Measurements from ENCODE around the gene CIAO1.
"Not testable (repeated sequence)": the region's sequence is repeated elsewhere in the genome, so short reads cannot be mapped to it uniquely, and the experiment has no call there.

The CIAO1 gene

DNA sequence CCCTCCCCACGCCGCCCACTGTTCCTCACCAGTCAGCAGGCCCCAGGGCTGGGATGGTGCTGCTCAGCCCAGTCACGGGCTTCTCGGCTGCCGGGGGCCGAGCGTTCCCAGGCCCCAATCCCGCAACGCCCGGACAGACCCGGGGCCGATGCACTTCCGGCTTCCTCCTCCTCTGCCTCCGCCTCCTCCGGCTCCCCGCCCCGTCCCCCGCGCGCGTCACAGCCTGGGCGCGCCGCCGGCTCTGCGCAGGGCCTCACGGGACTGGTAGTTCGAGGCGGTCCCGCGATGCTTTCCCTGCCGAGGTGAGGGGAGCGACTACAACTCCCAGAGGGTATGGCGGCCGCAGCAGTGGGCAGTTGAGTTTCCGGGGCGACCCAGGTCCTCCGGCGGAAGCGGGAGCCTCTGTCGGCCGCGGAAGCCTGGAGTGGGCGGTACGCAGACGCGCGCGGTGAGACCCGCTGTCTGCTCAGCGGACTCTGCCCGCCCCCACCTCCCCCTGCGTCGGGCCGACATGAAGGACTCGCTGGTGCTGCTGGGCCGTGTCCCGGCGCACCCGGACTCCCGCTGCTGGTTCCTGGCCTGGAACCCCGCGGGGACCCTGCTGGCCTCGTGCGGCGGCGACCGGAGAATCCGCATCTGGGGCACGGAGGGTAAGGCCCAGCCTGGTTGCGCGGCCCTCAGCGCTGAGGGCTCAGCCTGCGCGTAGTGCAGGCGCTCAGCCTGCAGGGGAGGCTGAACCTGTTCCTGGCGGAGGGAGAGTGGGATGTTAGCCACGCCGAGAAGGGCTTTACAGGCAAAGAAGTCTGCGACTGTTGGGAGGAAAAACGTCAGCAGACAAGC is at the start of gene CIAO1, which contains the start of gene TMEM127:
Gene CIAO1 (plus strand): TSS at position 386 of the 840 bp plus-strand sequence. CDS start 126 bp downstream, at position 512.
Gene TMEM127 (minus strand): TSS at position 158 of the 840 bp plus-strand sequence. CDS start 616 bp downstream, outside the sequence.
- peak; percentile 98 for DNase-seq

DNA sequence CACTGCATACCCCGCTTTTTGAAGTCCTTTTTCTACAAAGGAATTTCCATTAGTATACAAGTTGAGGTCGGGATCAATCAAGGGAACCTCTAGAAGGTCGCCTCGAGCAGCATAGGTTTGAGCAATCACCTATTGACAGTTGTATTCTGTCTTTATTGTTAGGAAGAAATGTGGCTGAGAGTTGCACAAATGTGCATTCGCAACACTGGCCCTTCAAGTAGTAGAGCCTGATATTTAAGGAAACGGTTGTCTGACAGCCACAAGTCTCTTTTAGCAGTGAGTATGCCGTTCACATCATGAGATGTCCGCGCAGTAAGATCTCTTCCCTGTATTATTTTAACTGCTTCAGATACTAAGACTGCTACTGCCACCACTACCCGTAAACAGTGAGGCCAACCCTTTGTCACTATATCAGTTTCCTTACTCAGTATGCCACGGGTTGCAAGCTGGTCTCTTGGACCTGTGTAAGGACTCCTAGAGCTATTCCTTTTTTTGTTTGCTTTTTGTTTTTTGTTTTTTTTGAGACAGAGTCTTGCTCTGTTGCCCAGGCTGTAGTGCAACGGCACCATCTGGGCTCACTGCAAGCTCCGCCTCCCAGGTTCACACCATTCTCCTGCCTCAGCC is 47.4 kb upstream of the CIAO1 start:
- DNase-seq = no peak

DNA sequence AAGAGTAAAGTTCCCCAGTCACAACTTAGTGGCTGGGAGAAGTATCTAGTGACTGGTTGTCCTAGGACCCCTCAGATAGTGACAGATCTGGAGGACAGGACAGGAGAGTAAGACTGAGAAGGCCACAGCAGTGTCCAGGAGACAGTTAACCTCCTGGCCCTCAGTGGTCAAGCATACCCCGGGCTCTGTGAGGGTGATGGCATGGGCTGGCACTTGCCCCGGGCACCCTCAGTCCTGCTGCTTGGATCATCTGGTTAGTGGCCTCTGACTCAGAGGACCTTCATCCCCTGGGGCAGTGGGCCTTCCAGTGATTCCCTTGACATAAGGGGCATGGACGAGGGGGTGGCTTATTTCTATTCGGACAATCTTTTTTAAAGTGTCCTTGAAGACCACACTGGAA is 46.1 kb upstream of the CIAO1 start:
- not testable (repeated sequence) for DNase-seq

DNA sequence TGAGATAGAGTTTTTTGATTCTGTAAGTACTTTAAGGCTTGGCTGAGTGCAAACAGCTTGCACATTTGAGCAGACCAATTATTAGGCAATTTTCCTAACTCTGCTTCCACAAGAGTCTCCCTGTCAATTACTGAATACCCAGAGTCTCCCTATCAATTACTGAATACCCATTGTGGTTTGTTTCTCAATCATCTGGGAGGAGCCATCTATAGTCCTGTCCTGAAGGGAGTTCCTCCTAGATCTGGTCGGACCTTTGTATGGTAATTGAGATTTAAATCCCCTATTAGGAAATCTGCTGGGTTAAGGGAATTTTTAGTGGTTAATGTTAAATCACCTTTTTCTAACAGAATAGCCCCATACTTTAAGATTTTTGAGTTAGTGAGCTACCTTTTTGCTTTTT is 44.9 kb upstream of the CIAO1 start:
- DNase-seq = not testable (repeated sequence)

DNA sequence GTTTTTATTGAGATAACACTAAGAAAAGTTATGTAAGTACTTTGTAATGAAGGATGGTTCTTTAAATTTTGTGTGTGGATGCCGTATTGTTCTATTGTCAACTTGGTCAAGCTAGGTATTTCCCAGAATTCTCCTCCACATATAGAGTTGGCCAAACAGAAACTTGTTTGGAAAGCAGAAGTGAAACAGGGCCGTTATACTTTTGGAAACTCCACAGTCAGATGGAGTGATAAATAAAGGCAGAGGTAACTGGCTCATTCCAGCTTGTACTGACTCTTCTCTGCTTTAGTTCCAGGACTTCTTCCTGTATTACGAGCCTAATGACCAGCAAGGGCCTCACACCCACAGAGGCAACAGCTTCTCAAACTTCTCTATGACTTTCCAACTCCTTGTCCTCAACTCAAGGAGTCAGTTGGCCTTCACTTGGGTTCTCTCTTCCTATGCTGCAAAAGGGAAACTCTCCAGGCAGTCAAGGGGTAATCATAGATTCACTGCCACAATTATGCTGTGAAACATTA is 41.0 kb upstream of the CIAO1 start:
- DNase-seq = no peak

DNA sequence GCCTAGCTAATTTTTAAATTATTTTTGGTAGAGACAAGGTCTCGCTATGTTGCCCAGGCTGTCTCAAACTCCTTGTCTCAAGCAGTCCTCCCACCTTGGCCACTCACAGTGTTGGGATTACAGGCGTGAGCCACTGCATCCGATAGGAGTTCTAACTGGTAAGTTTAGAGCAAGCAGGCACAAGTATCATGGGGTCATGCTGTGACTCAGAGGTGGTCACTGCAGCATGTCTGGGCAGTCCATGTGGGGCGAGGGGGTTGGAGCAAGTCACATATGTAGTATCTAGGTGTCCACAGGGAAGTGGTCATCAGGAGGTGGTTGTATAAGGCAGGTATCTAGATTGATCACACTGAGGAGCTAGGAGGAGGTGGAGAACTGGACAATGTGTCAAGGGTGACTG is 34.7 kb upstream of the CIAO1 start:
- DNase-seq = no peak

DNA sequence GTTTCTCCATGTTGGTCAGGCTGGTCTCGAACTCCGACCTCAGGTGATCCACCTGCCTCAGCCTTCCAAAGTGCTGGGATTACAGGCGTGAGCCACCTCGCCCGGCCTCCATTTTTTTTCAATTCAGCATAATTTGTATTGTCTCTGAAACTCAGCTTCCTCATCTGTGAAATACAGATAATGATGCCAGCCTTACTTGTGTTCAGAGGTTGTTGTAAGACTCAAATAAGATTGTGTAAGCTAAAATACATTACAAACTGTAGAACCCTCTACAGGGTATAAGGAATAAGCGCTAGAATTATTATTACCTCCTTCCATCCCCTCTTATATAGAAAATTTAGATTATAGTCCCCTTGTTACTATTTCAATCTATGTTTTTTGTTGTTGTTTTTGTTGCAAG is 32.6 kb upstream of the CIAO1 start:
- DNase-seq = no peak

DNA sequence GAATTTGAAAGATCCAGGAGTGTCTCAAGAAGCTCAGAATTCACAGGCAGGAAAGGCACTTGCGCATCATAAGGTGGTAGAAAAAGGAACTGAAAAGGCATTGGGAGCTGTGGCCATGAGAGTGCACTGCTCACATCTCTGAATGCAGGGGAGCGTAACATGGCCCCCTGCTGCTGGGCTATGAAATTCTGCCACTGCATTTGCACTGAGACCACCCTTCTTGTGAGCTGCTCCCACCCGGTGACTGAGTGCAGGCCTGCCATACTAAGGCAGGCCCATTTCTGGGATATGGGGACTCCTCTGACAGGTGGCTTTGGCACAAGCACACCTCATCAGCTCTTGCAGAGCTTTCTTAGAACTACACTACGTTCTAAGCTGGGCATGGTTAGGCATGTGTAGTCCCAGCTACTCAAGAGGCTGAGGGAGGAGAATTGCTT is 32.1 kb upstream of the CIAO1 start:
- no peak for DNase-seq

DNA sequence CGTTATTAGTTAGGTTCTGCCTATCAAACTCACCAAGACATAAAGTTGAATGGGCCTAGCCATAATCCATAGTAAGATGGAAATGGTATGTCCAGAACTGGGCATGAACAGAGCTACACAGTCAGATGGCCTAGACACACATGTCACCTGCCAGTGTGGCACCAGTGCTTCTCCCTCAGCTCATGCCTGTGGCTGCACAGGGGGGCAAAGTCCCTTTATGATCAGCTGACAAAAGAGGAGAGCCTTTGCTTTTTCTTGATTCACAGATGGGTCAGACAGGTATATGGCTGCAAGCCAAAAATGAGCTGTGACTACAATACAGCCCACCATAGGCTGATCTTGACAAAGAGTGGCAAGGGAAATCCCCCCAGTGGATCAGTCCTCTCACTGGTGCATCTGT is 29.1 kb upstream of the CIAO1 start:
- no peak for DNase-seq

DNA sequence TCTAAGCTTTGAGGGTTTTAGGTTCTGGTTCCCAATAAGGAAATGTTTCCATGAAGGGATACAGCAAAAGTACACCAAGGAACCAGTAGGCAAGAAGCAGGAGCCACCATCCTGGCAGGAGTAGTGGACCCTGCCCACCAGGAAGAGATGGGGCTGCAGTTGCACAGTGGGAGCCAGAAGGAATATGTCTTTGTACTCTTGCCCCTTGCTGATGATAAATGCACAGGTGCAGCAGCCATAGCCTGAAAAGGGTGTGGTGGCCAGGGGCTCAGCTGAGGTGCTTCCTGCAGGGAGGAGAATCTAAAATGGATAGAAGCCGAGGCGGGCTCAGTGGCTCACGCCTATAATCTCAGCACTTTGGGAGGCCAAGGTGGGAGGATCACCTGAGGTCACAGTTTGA is 27.8 kb upstream of the CIAO1 start:
- no peak for DNase-seq

DNA sequence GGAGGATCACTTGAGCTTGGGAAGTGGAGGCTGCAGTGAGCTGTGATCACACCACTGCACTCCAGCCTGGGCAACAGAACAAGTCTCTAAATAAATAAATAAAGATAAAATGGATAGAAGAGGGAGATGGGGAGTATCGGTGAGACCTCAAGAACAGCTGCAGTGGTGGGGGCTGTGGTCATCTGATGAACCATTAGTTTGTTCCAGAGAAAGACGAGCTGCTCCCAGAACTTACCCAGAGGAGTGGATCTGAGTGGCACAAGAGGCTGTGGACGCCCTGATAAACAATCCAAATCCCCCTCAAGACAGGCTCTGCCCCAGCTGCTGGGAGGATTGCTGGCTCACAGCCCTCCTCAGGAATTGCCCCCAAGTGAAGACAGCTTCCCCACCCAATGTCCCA is 26.9 kb upstream of the CIAO1 start:
- no peak for DNase-seq

DNA sequence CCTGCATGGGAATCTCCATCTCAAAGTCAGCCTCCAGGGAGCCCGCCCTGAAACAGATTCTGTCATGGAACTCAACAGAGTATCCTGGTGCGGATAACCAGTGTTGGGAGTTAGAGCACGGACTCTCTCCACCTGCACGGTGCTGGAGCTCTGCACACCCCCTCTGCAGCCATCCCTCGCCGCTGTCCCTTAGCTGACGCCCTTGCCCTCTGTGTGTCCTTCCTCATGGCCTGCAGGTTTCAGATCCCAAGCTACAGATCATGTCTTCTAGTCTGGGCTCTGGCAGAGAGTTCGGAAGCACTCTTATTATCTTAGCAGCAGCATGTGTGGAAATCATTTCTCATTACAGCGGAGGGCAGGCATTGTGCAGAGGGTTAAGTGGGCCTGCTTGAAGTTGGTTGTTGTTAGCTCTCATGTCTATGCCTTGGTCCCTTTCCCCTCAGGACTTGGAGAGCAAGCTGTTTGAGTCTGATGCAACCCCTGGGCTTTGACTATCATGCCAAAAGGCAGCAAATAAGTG is 26.2 kb upstream of the CIAO1 start:
- DNase-seq = no peak

DNA sequence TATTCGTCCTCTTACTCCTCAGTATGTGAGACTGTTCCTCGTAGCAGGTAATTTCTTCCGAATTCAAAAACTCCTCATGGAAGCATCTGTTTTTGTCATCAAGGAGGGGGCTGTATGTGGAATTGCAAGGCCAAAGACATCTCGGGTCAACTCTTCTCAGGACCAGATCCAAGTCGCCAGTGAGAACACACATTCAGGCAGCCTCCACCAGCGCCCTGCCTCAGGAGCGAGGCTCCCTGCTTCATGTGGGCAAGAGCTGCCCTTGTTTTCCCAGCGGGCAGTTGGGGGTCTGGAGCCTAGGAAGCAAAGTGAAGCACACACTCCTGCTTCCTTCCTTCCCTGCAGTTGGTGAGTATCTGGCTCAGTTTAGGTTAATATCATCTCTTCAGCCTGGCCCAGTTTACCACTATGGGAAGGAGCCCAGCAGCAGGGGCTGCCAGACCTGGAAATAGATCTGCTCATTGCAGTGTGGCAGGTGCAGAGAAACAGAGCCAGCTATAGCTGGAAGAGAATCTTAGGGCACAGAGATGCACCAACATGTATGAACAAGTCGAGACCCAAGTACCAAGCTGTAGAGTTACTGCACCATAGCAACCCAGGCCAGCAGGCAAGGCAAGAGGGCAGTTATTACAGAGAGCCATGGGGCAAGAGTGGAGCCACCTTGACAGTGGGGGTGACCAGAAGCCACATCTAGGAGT is 25.5 kb upstream of the CIAO1 start:
- no peak for DNase-seq

DNA sequence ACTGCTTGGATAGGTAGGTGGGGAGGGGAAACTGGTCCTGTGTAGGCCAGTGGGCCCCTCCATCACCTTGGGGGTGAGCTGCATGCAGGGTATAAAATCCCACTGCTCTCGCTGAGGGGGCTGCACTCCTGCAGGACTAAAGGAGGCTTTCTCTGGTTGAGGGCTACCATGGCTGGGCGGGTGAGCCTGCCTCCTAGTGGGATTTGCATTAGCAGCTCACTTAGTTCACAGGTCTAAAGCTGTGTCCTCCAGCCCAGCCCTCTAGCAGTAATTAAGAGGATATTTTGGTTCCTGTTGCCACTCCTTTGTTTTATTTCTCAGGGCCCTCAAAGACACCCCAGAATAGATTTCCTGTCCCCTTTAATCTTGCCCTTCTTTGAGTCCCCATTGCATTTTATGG is 24.8 kb upstream of the CIAO1 start:
- DNase-seq = no peak

DNA sequence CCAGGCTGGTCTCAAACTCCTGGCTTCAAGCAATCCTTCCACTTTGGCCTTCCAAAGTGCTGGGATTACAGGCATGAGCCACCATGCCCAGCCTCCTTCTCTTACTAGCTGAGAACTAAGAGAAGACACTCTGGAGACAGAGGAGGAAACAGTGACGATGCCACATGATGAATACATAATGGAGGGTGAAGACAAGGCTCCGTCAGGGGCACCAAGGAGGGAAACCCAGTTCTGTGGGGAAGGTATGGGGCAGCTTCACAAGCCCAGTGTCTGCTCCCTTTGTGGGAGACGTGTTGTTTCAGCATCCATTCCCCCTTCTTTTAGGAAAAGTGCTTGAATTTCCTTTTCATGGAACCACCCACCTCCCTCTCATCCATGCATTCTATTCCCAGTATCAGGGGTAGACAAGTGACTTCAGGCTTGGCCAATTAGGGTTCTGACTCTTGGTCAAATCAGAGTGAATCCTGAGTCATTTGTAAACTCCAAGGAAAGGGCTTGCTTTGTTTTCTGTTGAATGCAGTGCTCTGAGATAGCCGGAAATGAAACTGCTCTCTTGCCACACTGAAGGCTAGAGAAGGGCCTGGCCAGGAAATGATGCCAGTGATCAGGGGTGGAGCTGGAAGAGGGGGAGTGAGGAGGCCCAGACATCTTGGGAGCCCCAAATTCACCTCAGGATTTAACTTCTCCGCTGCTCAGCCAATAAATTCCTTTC is 24.0 kb upstream of the CIAO1 start:
- peak; percentile 19 for DNase-seq

DNA sequence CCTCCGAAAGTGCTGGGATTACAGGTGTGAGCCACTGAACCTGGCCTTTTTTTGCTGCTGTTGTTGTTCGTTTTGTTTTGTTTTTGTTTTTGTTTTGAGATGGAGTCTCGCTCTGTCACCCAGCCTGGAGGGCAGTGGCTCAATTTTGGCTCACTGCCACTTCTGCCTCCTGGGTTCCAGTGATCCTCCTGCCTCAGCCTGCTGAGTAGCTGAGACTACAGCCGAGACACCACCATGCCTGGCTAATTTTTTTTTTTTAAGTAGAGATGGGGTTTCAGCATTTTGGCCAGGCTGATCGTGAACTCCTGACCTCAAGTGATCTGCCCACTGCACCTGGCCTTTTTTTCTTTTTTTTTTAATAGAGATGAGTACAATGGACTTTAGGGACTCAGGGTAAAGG is 22.2 kb upstream of the CIAO1 start:
- DNase-seq = no peak

DNA sequence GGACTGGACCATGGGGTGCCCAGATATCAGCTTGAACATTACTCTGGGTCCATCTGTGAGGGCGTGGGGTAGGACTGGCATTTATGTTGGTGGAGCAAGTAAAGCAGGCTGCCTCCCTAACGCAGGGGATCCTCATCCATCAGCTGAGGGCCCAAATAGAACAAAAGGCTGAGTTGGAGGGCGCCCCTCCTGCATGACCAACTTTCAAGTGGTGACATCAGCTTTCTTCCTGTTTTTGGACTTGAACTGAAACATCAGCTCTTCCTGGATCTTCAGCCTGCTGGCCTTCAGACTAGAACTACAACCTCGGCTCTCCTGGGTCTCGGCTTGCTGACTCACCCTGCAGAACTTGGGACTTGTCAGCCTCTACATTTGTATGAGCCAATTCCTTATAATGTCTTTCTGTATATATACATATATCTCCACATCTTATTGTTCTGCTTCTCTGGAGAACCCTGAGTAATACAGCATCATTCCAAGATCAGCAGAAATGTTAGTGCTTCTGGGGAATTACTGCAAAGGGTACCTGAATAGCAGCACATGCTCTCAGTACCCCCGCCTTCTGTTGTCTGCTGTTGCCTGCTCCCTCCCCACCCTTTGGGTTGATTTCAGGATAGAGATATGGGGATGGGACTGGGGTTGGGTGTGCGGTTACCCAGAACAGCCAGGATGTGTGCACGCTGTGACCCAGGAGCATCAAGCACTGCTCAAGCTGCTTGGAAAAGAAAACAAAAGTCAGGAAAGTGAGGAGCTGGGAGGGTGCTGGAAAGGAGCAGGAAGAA is 20.2 kb upstream of the CIAO1 start:
- DNase-seq = no peak

DNA sequence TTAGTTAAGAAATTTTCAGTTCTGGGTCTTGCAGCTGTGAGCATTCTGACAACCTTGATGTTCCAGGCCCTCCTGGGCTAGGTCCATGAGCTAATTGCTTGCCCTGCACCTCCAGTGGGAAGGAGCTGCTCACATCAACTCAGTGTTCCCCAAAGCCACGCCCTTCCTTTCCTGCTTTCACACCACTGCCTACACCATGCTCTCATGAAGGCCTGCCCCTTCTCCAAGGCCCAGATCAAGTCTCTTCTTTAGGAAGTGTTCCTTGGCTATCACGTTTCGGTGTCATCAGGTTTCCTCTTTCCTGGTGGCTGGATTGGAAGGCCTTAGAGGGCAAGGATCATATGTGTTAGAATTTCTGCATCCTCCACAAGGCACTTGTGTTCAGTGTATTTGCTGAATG is 19.0 kb upstream of the CIAO1 start:
- DNase-seq = no peak

DNA sequence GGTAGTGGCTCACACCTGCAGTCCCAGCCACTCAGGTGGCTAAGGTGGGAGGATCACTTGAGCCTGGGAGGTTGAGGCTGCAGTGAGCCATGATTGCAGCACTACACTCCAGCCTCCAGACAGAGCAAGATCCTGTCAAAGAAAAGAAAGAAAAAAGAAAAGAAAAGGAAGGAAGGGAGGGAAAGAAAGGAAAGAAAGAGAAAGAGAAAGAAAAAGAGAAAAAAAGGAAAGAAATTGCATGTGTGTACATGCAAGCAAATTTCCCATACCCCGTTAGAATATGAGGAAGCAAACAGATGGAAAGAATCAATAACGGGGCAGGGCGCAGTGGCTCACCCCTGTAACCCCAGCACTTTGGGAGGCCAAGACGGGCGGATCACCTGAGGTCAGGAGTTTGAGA is 18.1 kb upstream of the CIAO1 start:
- DNase-seq = no peak

DNA sequence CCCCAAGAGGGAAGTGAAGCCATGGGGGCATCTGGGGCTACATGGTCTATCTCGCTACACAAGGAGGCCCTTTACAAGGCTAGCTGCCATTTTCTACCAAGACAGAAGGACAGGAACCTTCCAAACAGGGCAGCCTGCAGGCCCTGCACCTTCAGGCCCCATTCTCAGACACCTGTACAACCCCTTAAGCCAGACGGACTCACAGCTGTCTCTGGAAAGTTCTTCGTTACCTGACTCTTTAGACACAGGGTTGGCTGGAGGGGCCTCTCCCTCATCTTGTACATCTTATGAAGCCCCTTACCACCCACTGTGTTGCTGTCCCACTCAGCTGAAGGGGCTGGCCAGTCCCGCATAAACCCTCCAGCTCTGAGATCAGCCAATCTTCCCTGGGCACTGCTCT is 17.4 kb upstream of the CIAO1 start:
- no peak for DNase-seq

DNA sequence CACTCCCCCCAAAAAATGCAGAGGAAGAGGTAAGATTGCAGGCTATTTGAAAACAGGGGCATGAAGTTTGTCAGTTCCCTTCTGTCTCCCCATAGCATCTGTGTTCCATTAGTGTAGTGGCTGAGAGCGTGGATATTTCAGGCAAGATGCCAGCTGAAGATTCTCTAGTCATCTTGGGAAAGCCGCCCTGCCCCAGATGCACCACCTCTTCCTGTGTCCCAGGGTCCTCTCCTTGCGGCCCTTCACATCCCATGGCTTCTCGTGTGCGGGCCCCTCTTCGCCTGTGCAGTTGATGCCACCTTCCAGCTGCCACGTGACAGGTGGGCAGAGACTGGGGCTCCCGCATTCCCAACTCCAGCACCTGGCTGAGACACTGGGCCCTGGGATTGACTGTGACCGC is 16.4 kb upstream of the CIAO1 start:
- no peak for DNase-seq

DNA sequence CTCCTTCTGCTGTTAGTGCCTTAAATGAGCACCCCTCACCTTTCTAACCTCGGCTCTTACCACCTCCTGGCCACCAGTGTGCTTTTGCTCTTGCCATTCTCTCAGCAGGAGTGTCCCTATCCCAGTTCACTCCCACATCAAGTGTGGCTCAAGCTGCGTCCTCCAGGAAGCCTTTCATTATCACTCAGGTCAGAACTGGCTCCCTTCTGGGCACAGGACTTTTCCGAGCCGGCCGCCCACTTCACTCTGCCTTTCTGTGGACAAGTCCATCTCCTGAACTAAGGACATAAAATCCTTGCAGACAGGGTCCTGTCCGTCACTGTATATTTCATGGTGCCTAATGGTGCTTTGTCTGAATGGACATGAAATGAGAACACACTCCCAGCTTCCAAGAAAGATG is 15.8 kb upstream of the CIAO1 start:
- DNase-seq = no peak
